IMR-90 (cell line): ENCODE results near the gene EPS8. TPM values are rescaled to one million over a fixed set of nuclear protein-coding genes. Genes with fewer than 3 reads are reported as not detected.

Experiments
- ATAC-seq: fragments of 200-7000 bp; cut with Tn5 transposase; 2 replicates; pipeline ENCODE4 v1.9.1; 2020; ENCODE audit warnings: low read depth, mild to moderate bottlenecking, moderate library complexity
- BruUV-seq: library from RNA; stranded (reverse); fragments of 400-500 nt; replicated peaks from 2 replicates; lab custom pipeline; 2021; lab: Mats Ljungman, UMichigan
- CTCF ChIA-PET: fragments of 300-600 bp; formaldehyde crosslinking; extraction: SDS; loops from one replicate; lab custom pipeline; 2021; ENCODE audit warnings: antibody characterized with exemption; lab: Yijun Ruan, JAX
- POLR2A ChIA-PET: fragments of 300-600 bp; sonication (Branson Sonifier 250); formaldehyde crosslinking; loops from one replicate; lab custom pipeline; 2022; ENCODE audit warnings: antibody characterized with exemption; ENCODE audit not compliant: unreplicated experiment; lab: Charles Lee
- DNase-seq: peaks from one replicate; pipeline ENCODE4 v3.0.0; 2013
- H2AFZ ChIP-seq: replicated peaks from 2 replicates; pipeline ENCODE3; 2013; ENCODE audit warnings: low read length, mild to moderate bottlenecking; ENCODE audit not compliant: poor library complexity
- H2AK5ac ChIP-seq: 2 replicates; pipeline ENCODE4 v1.6.1; 2013; ENCODE audit warnings: low read depth, low read length, inconsistent platforms
- H2AK9ac ChIP-seq: replicated peaks from 2 replicates; pipeline ENCODE3; 2013; ENCODE audit warnings: mild to moderate bottlenecking, low read depth, low read length, moderate library complexity; ENCODE audit not compliant: poor library complexity
- H2BK120ac ChIP-seq: 2 replicates; pipeline ENCODE4 v1.6.1; 2013; ENCODE audit warnings: low read depth, low read length, inconsistent platforms
- H2BK15ac ChIP-seq: 3 replicates; pipeline ENCODE4 v1.6.1; 2013; ENCODE audit warnings: low read depth, low read length, inconsistent platforms
- H2BK20ac ChIP-seq: 2 replicates; pipeline ENCODE4 v1.6.1; 2013; ENCODE audit warnings: low read depth, mild to moderate bottlenecking, inconsistent platforms, low read length, moderate library complexity
- H2BK5ac ChIP-seq: 2 replicates; pipeline ENCODE4 v1.6.1; 2013; ENCODE audit warnings: mild to moderate bottlenecking, low read depth, low read length, inconsistent platforms; ENCODE audit not compliant: poor library complexity, severe bottlenecking
- H3K14ac ChIP-seq: replicated peaks from 2 replicates; pipeline ENCODE4 v1.6.1; 2013; ENCODE audit warnings: low read depth, low read length, inconsistent platforms
- H3K18ac ChIP-seq: 2 replicates; pipeline ENCODE4 v1.6.1; 2013; ENCODE audit warnings: low read depth, low read length, control low read depth
- H3K23ac ChIP-seq: 2 replicates; pipeline ENCODE4 v1.6.1; 2013; ENCODE audit warnings: low read depth, low read length, inconsistent platforms
- H3K27ac ChIP-seq: 2 replicates; pipeline ENCODE4 v1.5.1; 2013; ENCODE audit warnings: mild to moderate bottlenecking, control low read depth, low read length; ENCODE audit not compliant: insufficient read depth
- H3K27me3 ChIP-seq: 2 replicates; pipeline ENCODE4 v1.6.1; 2013; ENCODE audit warnings: low read length; ENCODE audit not compliant: control insufficient read depth, insufficient read depth
- H3K36me3 ChIP-seq: 2 replicates; pipeline ENCODE4 v1.6.1; 2013; ENCODE audit warnings: low read length, mixed read lengths; ENCODE audit not compliant: control insufficient read depth, insufficient read depth
- H3K4ac ChIP-seq: 2 replicates; pipeline ENCODE4 v1.6.1; 2013; ENCODE audit warnings: low read depth, low read length, inconsistent platforms
- H3K4me1 ChIP-seq: 2 replicates; pipeline ENCODE4 v1.6.1; 2013; ENCODE audit warnings: low read length, mixed read lengths; ENCODE audit not compliant: control insufficient read depth, insufficient read depth
- H3K4me2 ChIP-seq: 2 replicates; pipeline ENCODE4 v1.6.1; 2013; ENCODE audit warnings: low read depth, mild to moderate bottlenecking, control low read depth, low read length, moderate library complexity
- H3K4me3 ChIP-seq: 2 replicates; pipeline ENCODE4 v1.5.1; 2013; ENCODE audit warnings: low read depth, mild to moderate bottlenecking, control low read depth, low read length, moderate library complexity; ENCODE audit not compliant: insufficient read depth
- H3K56ac ChIP-seq: 2 replicates; pipeline ENCODE4 v1.6.1; 2013; ENCODE audit warnings: low read length, inconsistent platforms; ENCODE audit not compliant: insufficient read depth; ENCODE audit errors: extremely low read depth
- H3K79me1 ChIP-seq, 2 experiments: 2 replicates each; pipeline ENCODE4 v1.6.1; 2013; ENCODE audit warnings: low read length in 2 of 2, inconsistent platforms in 1 of 2, low read depth in 1 of 2
- H3K9ac ChIP-seq: 2 replicates; pipeline ENCODE4 v1.6.1; 2013; ENCODE audit warnings: low read depth, low read length, control low read depth
- H3K9me1 ChIP-seq: 2 replicates; pipeline ENCODE4 v1.6.1; 2013; ENCODE audit warnings: low read length, inconsistent platforms; ENCODE audit not compliant: insufficient read depth
- H3K9me3 ChIP-seq: 2 replicates; pipeline ENCODE4 v1.6.1; 2013; ENCODE audit warnings: low read length; ENCODE audit not compliant: control insufficient read depth, insufficient read depth
- H4K20me1 ChIP-seq: 2 replicates; pipeline ENCODE4 v1.6.1; 2013; ENCODE audit warnings: low read length, inconsistent platforms; ENCODE audit not compliant: insufficient read depth
- H4K5ac ChIP-seq: 2 replicates; pipeline ENCODE4 v1.6.1; 2013; ENCODE audit warnings: mild to moderate bottlenecking, low read depth, low read length, control low read depth
- H4K8ac ChIP-seq, 2 experiments: 2 replicates each; pipeline ENCODE4 v1.6.1; 2013; ENCODE audit warnings: low read depth in 2 of 2, low read length in 2 of 2, control low read depth in 1 of 2, inconsistent platforms in 1 of 2
- H4K91ac ChIP-seq: 2 replicates; pipeline ENCODE4 v1.6.1; 2013; ENCODE audit warnings: low read depth, low read length, inconsistent platforms; ENCODE audit not compliant: insufficient read depth
- BHLHE40 ChIP-seq: fragments of 150-350 bp; IDR thresholded peaks from 2 replicates; pipeline ENCODE4 v1.6.1; 2016; ENCODE audit warnings: mild to moderate bottlenecking, low read depth, low read length
- CHD1 ChIP-seq: IDR thresholded peaks from 2 replicates; pipeline ENCODE4 v1.6.1; 2012; ENCODE audit warnings: low read depth, low read length, improper control_type of control experiment
- MAFK ChIP-seq: IDR thresholded peaks from 2 replicates; pipeline ENCODE4 v1.6.1; 2012; ENCODE audit warnings: low read depth, low read length, improper control_type of control experiment
- NFE2L2 ChIP-seq: fragments of 150-350 bp; IDR thresholded peaks from 2 replicates; pipeline ENCODE4 v1.6.1; 2016; ENCODE audit warnings: low read depth, mild to moderate bottlenecking, low read length
- RCOR1 ChIP-seq: IDR thresholded peaks from 2 replicates; pipeline ENCODE4 v1.6.1; 2012; ENCODE audit warnings: mild to moderate bottlenecking, low read length, improper control_type of control experiment; ENCODE audit not compliant: insufficient replicate concordance
- RFX5 ChIP-seq: IDR thresholded peaks from 2 replicates; pipeline ENCODE4 v1.8.0; 2012; ENCODE audit warnings: low read depth, mild to moderate bottlenecking, low read length, moderate library complexity
- SMC3 ChIP-seq: fragments of 150-350 bp; IDR thresholded peaks from 2 replicates; pipeline ENCODE4 v1.6.1; 2016; ENCODE audit warnings: low read depth, mild to moderate bottlenecking, antibody characterized with exemption, low read length, moderate library complexity
- WGBS, 2 experiments: methylation state at CpG; one replicate each; pipeline versions ENCODE4 v1.1.5 to v1.1.7; 2013; ENCODE audit warnings: missing lambda C conversion rate in 2 of 2; ENCODE audit not compliant: insufficient read length in 1 of 2; ENCODE audit errors: extremely low coverage in 2 of 2; 5-methylcytosine and 5-hydroxymethylcytosine counted together
- dilution Hi-C: fragments of 300-500 bp; cut with HindIII; formaldehyde crosslinking; loops from one replicate; pipeline ENCODE4 v1.14.3; 2018; ENCODE audit warnings: low sequenced_read_pairs; ENCODE audit not compliant: unreplicated experiment
- in situ Hi-C: fragments of 300-500 bp; cut with MboI; formaldehyde crosslinking; loops from 3 replicates; pipeline ENCODE4 v1.14.3; 2019; ENCODE audit warnings: low sequenced_read_pairs, inconsistent platforms, mixed read lengths
- intact Hi-C: fragments of 100-400 bp; cut with micrococcal nuclease; formaldehyde crosslinking; loops from 2 replicates; pipeline ENCODE4 v1.10.0; 2022
- polyA plus RNA-seq, 3 experiments: library from polyadenylated mRNA; depleted of rRNA; stranded (reverse); fragments of >200 nt; gene quantifications; 2 replicates each; pipeline ENCODE4 v1.2.3, GENCODE V29; 2012; ENCODE audit warnings: low replicate concordance in 1 of 3
- total RNA-seq: library from RNA; depleted of rRNA; stranded (reverse); fragments of >200 nt; gene quantifications from 2 replicates; pipeline ENCODE4 v1.2.3, GENCODE V29; 2012
- TF ChIP-seq, protein P1 (sequence below): fragments of 150-350 bp; IDR thresholded peaks from 2 replicates; pipeline ENCODE4 v1.6.1; 2016; ENCODE audit warnings: low read depth, mild to moderate bottlenecking, low read length, moderate library complexity, borderline replicate concordance

EPS8 gene
- total and polyA plus RNA-seq, 2 of the 4 experiments (the other 2 are of a cell fraction): 45.1 to 104 TPM

DNA sequence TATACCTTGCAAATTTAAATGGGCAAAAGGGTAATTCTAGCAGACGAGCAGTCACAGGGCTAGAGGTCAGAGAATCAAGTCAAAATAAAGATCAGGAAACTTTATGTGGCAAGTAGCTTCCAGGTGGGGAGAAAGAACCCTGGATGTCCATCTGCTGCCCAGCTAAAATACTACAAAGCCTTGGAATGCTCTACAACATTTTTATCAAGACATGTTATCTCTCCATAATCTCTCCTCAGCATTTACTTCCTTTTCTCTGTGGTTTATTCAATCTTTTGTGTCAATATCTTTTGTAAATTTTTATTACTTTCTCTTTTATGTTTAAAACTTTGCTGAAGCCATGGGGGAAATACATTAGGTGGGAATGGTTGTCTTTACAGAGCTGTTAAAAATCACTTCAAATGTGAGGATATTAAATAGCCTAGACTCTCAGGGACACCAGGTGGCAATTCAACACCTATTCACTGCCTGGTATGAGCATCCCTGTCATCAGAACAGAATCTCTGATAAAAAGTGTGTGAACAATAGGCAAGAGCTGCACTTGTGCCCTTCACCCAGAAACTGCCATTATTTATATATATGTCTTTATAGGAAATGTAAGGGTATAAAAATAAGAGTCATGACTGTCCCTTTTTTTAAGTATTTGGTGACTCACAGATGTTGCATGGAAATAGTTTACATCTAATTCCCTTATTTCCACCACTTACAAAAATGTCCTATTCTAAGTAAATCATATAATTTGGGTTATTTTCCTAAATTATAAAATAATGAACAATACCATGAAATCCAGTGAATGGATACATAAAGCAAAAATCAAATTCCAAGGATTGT is 152.9 kb downstream of the EPS8 start:
- Histone ChIP-seq H4K20me1 (no peaks in the 10 kb centered on the region), H3K9me3 (no peaks in the 10 kb centered on the region), H3K14ac (peak overlapping the region; percentile 47), H3K36me3 (peaks cover 5% of the 10 kb centered on the region), H2AK9ac (no peak overlapping the region), H3K79me1 (peaks cover 0 to 21% of the 10 kb centered on the region in 2 experiments; a peak in 3 of 4 replicates), H4K91ac (peak overlapping the region; percentile 0; the same call in 1 of the 2 replicates), H3K23ac (peak overlapping the region; percentile 15; the same call in 1 of the 2 replicates), H3K4me3 (no peak overlapping the region), H4K5ac (peak overlapping the region; percentile 61; the same call in 1 of the 2 replicates), H2BK5ac (peak overlapping the region; percentile 81), H4K8ac (peak overlapping the region in 1 of 2 experiments; percentile 83; a peak in 2 of 4 replicates), H2BK120ac (peak overlapping the region; percentile 44; the same call in 1 of the 2 replicates), H3K4me2 (peak overlapping the region; percentile 26; the same call in 1 of the 2 replicates), H2BK15ac (peak overlapping the region; percentile 66; the same call in 1 of the 3 replicates), H2AFZ (no peak overlapping the region), H3K9me1 (peaks cover 12% of the 10 kb centered on the region), H3K27me3 (no peaks in the 10 kb centered on the region), H2BK20ac (peak overlapping the region; percentile 62; the same call in 1 of the 2 replicates), H3K4ac (peak overlapping the region; percentile 53; the same call in 1 of the 2 replicates), H3K18ac (peak overlapping the region; percentile 90; the same call in 1 of the 2 replicates), H3K4me1 (peaks cover 20% of the 10 kb centered on the region), H3K56ac (no peak overlapping the region), H3K9ac (no peak overlapping the region), H2AK5ac (peak overlapping the region; percentile 74), H3K27ac (no peak overlapping the region)
- TF ChIP-seq BHLHE40 (no peak), RCOR1 (no peak), NFE2L2 (no peak), RFX5 (no peak), CHD1 (no peak), MAFK (no peak), SMC3 (no peak)
- TF ChIP-seq, protein P1, sequence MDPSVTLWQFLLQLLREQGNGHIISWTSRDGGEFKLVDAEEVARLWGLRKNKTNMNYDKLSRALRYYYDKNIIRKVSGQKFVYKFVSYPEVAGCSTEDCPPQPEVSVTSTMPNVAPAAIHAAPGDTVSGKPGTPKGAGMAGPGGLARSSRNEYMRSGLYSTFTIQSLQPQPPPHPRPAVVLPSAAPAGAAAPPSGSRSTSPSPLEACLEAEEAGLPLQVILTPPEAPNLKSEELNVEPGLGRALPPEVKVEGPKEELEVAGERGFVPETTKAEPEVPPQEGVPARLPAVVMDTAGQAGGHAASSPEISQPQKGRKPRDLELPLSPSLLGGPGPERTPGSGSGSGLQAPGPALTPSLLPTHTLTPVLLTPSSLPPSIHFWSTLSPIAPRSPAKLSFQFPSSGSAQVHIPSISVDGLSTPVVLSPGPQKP: no peak
- in situ Hi-C loops: no loop called here
- no TSS peak for BruUV-seq
- ChIA-PET POLR2A (no interaction called here), CTCF (no interaction called here)
- dilution Hi-C loops: no loop called here
- intact Hi-C loops: no loop called here
- ATAC-seq (no peak), DNase-seq (no peak)
- WGBS, 2 experiments: 100% methylated on average over 1 of the region's 1 CpG; no CpG with 5 or more reads in 1 of the 2 experiments
